ENCODE measurements around the gene NTSR1. TPM values are rescaled to one million over a fixed set of nuclear protein-coding genes. Genes with fewer than 3 reads are reported as not detected.

Gene NTSR1
- total and polyA plus RNA-seq, 2 experiments from 2014 or later = 0.15 to 1.4 TPM

GRCh38 chr20:62736407-62737071 lies 27.9 kb downstream of the NTSR1 start (continued):
- TF ChIP-seq, protein P1, sequence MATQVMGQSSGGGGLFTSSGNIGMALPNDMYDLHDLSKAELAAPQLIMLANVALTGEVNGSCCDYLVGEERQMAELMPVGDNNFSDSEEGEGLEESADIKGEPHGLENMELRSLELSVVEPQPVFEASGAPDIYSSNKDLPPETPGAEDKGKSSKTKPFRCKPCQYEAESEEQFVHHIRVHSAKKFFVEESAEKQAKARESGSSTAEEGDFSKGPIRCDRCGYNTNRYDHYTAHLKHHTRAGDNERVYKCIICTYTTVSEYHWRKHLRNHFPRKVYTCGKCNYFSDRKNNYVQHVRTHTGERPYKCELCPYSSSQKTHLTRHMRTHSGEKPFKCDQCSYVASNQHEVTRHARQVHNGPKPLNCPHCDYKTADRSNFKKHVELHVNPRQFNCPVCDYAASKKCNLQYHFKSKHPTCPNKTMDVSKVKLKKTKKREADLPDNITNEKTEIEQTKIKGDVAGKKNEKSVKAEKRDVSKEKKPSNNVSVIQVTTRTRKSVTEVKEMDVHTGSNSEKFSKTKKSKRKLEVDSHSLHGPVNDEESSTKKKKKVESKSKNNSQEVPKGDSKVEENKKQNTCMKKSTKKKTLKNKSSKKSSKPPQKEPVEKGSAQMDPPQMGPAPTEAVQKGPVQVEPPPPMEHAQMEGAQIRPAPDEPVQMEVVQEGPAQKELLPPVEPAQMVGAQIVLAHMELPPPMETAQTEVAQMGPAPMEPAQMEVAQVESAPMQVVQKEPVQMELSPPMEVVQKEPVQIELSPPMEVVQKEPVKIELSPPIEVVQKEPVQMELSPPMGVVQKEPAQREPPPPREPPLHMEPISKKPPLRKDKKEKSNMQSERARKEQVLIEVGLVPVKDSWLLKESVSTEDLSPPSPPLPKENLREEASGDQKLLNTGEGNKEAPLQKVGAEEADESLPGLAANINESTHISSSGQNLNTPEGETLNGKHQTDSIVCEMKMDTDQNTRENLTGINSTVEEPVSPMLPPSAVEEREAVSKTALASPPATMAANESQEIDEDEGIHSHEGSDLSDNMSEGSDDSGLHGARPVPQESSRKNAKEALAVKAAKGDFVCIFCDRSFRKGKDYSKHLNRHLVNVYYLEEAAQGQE (IDR thresholded peaks at IDR 0.05; ENCODE audit: unreplicated experiment) = no peak
- TF ChIP-seq CREB1 (CRISPR knock-in tag; IDR thresholded peaks at IDR 0.05; ENCODE audit: low read depth) (no peak), EZH2phosphoT487 (IDR thresholded peaks at IDR 0.05; ENCODE audit: unreplicated experiment) (no peak), EZH2 (IDR thresholded peaks at IDR 0.05; ENCODE audit: low read depth, unreplicated experiment) (no peak), ZNF114 (CRISPR knock-in tag; IDR thresholded peaks at IDR 0.05) (no peak), STAT1 (IDR thresholded peaks at IDR 0.05; ENCODE audit: unreplicated experiment) (no peak), NANOG (IDR thresholded peaks at IDR 0.05; ENCODE audit: borderline replicate concordance) (no peak), POLR2AphosphoS5 (IDR thresholded peaks at IDR 0.05; ENCODE audit: low read depth) (no peak)

GRCh38 chr20:62737271-62737811 lies 28.7 kb downstream of the NTSR1 start:
- no peaks in the 10 kb centered on the region for H3K9me2 ChIP-seq (ENCODE audit: insufficient read depth)
- H3K27ac ChIP-seq (ENCODE audit: low read depth) = no peak overlapping the region
- no peak overlapping the region for H3K4me3 ChIP-seq
- Mint-ChIP-seq H3K4me1 (peaks cover 25% of the 10 kb centered on the region), H3K4me3 (no peak overlapping the region), H3K27me3 (ENCODE audit: insufficient read depth, low read depth, poor library complexity) (peaks cover 13% of the 10 kb centered on the region), H3K27ac (no peak overlapping the region), H3K9me3 (no peaks in the 10 kb centered on the region), H3K36me3 (ENCODE audit: low read depth) (no peaks in the 10 kb centered on the region)
- H3K79me2 ChIP-seq (replicated peaks; ENCODE audit: insufficient read depth) = no peaks in the 10 kb centered on the region
- no peak overlapping the region for H3K4me2 ChIP-seq
- H3K27me3 ChIP-seq (ENCODE audit: insufficient read depth) = no peaks in the 10 kb centered on the region
- H3K36me3 ChIP-seq (ENCODE audit: insufficient read depth) = no peaks in the 10 kb centered on the region
- H3F3A ChIP-seq (replicated peaks; ENCODE audit: low read depth) = 0 out of 2 replicates have a peak, but pooled peaks cover 3% of the 10 kb centered on the region
- ATAC-seq (no peak), DNase-seq (ENCODE audit: low spot score) (no peak)
- H3K4me1 ChIP-seq (ENCODE audit: insufficient read depth) = no peaks in the 10 kb centered on the region
- no peaks in the 10 kb centered on the region for H4K20me1 ChIP-seq (replicated peaks; ENCODE audit: insufficient read depth)
- no peak overlapping the region for H2AFZ ChIP-seq
- TF ChIP-seq NANOG (IDR thresholded peaks at IDR 0.05; ENCODE audit: borderline replicate concordance) (no peak), POLR2AphosphoS5 (IDR thresholded peaks at IDR 0.05; ENCODE audit: low read depth) (no peak), CTCF (conservative IDR thresholded peaks at IDR 0.05; ENCODE audit: low read depth in 2 of 2) (no peak), ZNF462 (CRISPR knock-in tag; IDR thresholded peaks at IDR 0.05) (no peak), ZNF114 (CRISPR knock-in tag; IDR thresholded peaks at IDR 0.05) (no peak)

All from GM23338 (cell line).